ENCODE results near the gene GLI1. TPM values are rescaled to one million over a fixed set of nuclear protein-coding genes. Genes with fewer than 3 reads are reported as not detected.

GLI1 gene
- total RNA-seq, 1 experiment from 2014 or later = 25.8 TPM

DNA sequence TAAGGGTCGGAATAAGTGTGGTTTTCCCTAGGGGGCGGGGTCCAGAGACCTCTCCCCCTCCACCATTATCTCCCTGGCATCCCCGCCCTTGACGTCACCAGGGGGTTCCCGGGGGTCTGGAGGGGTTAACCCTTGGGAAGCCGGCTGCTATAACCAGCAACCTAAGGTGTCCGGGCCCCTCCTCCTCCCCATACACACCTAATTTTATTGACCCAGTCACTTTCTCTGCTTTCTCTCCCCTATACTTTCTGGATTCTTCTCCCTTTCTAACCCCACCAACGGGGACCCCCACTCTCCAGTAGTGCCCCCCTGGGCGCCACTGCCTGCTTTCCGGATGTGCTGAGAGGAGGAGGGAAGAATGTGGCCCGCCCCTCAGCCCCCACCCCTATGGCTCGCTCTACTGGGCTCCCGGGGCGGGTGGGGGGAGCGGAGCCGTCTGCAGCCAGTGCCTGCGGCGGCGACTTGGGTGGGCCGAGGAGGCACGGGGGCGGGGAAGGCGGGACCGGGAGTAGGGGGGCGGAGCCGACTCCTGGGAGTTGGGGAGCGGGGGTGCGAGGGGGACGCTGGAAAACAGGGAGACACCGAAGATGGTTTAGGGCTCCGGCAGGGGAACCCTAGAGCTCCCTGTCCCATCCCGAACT lies 1.8 kb downstream of the GLI1 start:
- no peak overlapping the region for H2AK5ac ChIP-seq (ENCODE audit: insufficient read length, low read length)
- no peaks in the 10 kb centered on the region for H3K27me3 ChIP-seq (ENCODE audit: insufficient read depth, low read length)
- no peaks in the 10 kb centered on the region for H3K9me3 ChIP-seq (ENCODE audit: control insufficient read depth, low read depth, low read length)
- no peak overlapping the region for H3K23ac ChIP-seq (ENCODE audit: insufficient read length, low read depth, low read length)
- H3K9me3 Mint-ChIP-seq = no peaks in the 10 kb centered on the region
- H3K4me1 ChIP-seq (ENCODE audit: insufficient read depth, low read length) = no peaks in the 10 kb centered on the region
- peak overlapping the region; percentile 99 to 100 (median 100) for H3K27ac Mint-ChIP-seq
- H3K56ac ChIP-seq (ENCODE audit: insufficient read length, low read depth, low read length) = no peak overlapping the region
- no peak overlapping the region for H4K8ac ChIP-seq (replicated peaks; ENCODE audit: insufficient read length, low read depth, low read length)
- H3K4me1 Mint-ChIP-seq = peaks cover 27 to 31% of the 10 kb centered on the region in 2 experiments
- no peak overlapping the region for H2BK15ac ChIP-seq (ENCODE audit: low read depth, low read length)
- no peaks in the 10 kb centered on the region for H4K20me1 ChIP-seq (ENCODE audit: control insufficient read depth, insufficient read depth, insufficient read length)
- peak overlapping the region; percentile 42 for H3K9ac ChIP-seq (ENCODE audit: extremely low read depth, insufficient read length, low read length)
- H4K91ac ChIP-seq (ENCODE audit: insufficient read length, low read depth, low read length) = no peak overlapping the region
- no peaks in the 10 kb centered on the region for H3K79me2 ChIP-seq (ENCODE audit: insufficient read depth, low read length)
- H2BK120ac ChIP-seq (ENCODE audit: low read depth, low read length, poor library complexity, severe bottlenecking) = no peak overlapping the region
- peaks cover 21% of the 10 kb centered on the region for H3K23me2 ChIP-seq (ENCODE audit: insufficient read length, low read depth, low read length, poor library complexity, severe bottlenecking)
- peak overlapping the region; percentile 76; the same call in 1 of the 2 replicates for H3K14ac ChIP-seq (ENCODE audit: insufficient read depth, low read length)
- no CpG with 5 or more reads among the region's 32 CpGs for WGBS (ENCODE audit: extremely low coverage, insufficient read length, low lambda C conversion rate)
- TF ChIP-seq, protein P1, sequence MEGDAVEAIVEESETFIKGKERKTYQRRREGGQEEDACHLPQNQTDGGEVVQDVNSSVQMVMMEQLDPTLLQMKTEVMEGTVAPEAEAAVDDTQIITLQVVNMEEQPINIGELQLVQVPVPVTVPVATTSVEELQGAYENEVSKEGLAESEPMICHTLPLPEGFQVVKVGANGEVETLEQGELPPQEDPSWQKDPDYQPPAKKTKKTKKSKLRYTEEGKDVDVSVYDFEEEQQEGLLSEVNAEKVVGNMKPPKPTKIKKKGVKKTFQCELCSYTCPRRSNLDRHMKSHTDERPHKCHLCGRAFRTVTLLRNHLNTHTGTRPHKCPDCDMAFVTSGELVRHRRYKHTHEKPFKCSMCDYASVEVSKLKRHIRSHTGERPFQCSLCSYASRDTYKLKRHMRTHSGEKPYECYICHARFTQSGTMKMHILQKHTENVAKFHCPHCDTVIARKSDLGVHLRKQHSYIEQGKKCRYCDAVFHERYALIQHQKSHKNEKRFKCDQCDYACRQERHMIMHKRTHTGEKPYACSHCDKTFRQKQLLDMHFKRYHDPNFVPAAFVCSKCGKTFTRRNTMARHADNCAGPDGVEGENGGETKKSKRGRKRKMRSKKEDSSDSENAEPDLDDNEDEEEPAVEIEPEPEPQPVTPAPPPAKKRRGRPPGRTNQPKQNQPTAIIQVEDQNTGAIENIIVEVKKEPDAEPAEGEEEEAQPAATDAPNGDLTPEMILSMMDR (conservative IDR thresholded peaks at IDR 0.05) = no peak
- H3K4me3 Mint-ChIP-seq = peak overlapping the region; percentile 91 to 99
- peak overlapping the region; percentile 63 for H3K4me2 ChIP-seq (ENCODE audit: insufficient read depth, insufficient read length, low read length)
- DNase-seq = peak; percentile 97
- H3T11ph ChIP-seq (ENCODE audit: low read length) = no peak overlapping the region
- H3K27me3 Mint-ChIP-seq (ENCODE audit: low read depth) = peaks cover 32% of the 10 kb centered on the region
- H2BK5ac ChIP-seq (ENCODE audit: insufficient read length, low read length) = no peak overlapping the region
- H2AFZ ChIP-seq (ENCODE audit: low read length) = no peak overlapping the region
- peaks cover 0 to 21% (median 14%) of the 10 kb centered on the region in 3 experiments; a peak in 6 of 7 replicates for H3K36me3 Mint-ChIP-seq (ENCODE audit: insufficient read depth in 1 of 3, low read depth in 3 of 3)
- peak overlapping the region; percentile 13 for H3K27ac ChIP-seq (ENCODE audit: insufficient read length, low read depth, low read length)
- H3K18ac ChIP-seq (ENCODE audit: insufficient read length, low read depth, low read length) = peak overlapping the region; percentile 82
- H2BK20ac ChIP-seq (ENCODE audit: low read depth, low read length, poor library complexity, severe bottlenecking) = no peak overlapping the region
- H3K79me1 ChIP-seq (ENCODE audit: insufficient read depth, low read depth, low read length, poor library complexity, severe bottlenecking) = no peaks in the 10 kb centered on the region
- H3K4ac ChIP-seq (ENCODE audit: low read depth, low read length) = no peak overlapping the region
- no peak overlapping the region for H4K5ac ChIP-seq (ENCODE audit: insufficient read length, low read depth, low read length)
- no peak overlapping the region for H2BK12ac ChIP-seq (ENCODE audit: insufficient read length, low read depth, low read length)

All from H9 (cell line).